ENCODE measurements around the gene CSTPP1.

DNA sequence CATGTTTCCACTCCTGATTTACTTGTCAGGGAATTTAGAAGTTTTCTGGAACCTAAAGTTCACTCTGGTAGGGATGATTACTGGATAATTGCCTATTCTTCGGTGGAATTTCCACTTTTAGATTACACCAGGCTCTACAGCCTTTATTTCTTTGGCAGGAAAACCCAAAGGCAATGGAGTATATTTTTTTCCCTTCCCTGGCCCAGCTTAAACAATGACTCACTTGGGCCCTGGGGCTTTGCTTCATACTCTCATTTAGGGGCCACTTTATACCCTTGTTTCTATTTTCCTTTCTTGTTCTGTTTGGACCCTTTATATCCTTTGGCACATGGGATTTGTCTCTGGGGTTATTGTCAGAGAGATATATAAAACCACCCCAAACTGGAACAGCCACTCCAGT is 114.7 kb downstream of the CSTPP1 start:
- TF ChIP-seq, protein P1, sequence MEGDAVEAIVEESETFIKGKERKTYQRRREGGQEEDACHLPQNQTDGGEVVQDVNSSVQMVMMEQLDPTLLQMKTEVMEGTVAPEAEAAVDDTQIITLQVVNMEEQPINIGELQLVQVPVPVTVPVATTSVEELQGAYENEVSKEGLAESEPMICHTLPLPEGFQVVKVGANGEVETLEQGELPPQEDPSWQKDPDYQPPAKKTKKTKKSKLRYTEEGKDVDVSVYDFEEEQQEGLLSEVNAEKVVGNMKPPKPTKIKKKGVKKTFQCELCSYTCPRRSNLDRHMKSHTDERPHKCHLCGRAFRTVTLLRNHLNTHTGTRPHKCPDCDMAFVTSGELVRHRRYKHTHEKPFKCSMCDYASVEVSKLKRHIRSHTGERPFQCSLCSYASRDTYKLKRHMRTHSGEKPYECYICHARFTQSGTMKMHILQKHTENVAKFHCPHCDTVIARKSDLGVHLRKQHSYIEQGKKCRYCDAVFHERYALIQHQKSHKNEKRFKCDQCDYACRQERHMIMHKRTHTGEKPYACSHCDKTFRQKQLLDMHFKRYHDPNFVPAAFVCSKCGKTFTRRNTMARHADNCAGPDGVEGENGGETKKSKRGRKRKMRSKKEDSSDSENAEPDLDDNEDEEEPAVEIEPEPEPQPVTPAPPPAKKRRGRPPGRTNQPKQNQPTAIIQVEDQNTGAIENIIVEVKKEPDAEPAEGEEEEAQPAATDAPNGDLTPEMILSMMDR (IDR thresholded peaks at IDR 0.05; ENCODE audit: insufficient read depth, low read length): no peak
- TF ChIP-seq GABPA (IDR thresholded peaks at IDR 0.05; ENCODE audit: low read depth): no peak
- TF ChIP-seq POLR2AphosphoS5 (IDR thresholded peaks at IDR 0.05; ENCODE audit: low read depth): no peak
- TF ChIP-seq, protein P2, sequence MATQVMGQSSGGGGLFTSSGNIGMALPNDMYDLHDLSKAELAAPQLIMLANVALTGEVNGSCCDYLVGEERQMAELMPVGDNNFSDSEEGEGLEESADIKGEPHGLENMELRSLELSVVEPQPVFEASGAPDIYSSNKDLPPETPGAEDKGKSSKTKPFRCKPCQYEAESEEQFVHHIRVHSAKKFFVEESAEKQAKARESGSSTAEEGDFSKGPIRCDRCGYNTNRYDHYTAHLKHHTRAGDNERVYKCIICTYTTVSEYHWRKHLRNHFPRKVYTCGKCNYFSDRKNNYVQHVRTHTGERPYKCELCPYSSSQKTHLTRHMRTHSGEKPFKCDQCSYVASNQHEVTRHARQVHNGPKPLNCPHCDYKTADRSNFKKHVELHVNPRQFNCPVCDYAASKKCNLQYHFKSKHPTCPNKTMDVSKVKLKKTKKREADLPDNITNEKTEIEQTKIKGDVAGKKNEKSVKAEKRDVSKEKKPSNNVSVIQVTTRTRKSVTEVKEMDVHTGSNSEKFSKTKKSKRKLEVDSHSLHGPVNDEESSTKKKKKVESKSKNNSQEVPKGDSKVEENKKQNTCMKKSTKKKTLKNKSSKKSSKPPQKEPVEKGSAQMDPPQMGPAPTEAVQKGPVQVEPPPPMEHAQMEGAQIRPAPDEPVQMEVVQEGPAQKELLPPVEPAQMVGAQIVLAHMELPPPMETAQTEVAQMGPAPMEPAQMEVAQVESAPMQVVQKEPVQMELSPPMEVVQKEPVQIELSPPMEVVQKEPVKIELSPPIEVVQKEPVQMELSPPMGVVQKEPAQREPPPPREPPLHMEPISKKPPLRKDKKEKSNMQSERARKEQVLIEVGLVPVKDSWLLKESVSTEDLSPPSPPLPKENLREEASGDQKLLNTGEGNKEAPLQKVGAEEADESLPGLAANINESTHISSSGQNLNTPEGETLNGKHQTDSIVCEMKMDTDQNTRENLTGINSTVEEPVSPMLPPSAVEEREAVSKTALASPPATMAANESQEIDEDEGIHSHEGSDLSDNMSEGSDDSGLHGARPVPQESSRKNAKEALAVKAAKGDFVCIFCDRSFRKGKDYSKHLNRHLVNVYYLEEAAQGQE (IDR thresholded peaks at IDR 0.05; ENCODE audit: insufficient replicate concordance, low read depth): no peak
- TF ChIP-seq SPI1 (IDR thresholded peaks at IDR 0.05; ENCODE audit: borderline replicate concordance, low read depth): no peak

Data from HL-60 (cell line).